H1 (cell line): ENCODE results near the gene TPSG1. TPM values are rescaled to one million over a fixed set of nuclear protein-coding genes. Genes with fewer than 3 reads are reported as not detected.

Experiments
- ASH2L ChIP-seq: fragments of 200-600, 300-600 bp; sonication (generic); IDR thresholded peaks from one replicate; pipeline ENCODE4 v1.7.1; 2017; ENCODE audit warnings: low read length
- CREB1 ChIP-seq: IDR thresholded peaks from 2 replicates; pipeline ENCODE4 v1.6.1; 2012; ENCODE audit warnings: inconsistent platforms
- JUN ChIP-seq: IDR thresholded peaks from 2 replicates; pipeline ENCODE4 v1.6.1; 2011; ENCODE audit warnings: low read depth, mild to moderate bottlenecking, improper control_type of control experiment, low read length
- KDM4A ChIP-seq: IDR thresholded peaks from one replicate; pipeline ENCODE4 v1.7.1; 2012; ENCODE audit warnings: low read depth, mild to moderate bottlenecking, moderate library complexity, low read length, inconsistent platforms; ENCODE audit not compliant: severe bottlenecking
- MAFK ChIP-seq: IDR thresholded peaks from 2 replicates; pipeline ENCODE4 v1.6.1; 2012; ENCODE audit warnings: low read depth, mild to moderate bottlenecking, improper control_type of control experiment, low read length
- MAX ChIP-seq: IDR thresholded peaks from 2 replicates; pipeline ENCODE4 v1.6.1; 2012; ENCODE audit warnings: inconsistent platforms
- NANOG ChIP-seq: IDR thresholded peaks from 2 replicates; pipeline ENCODE4 v1.6.1; 2011; ENCODE audit warnings: low read length, low read depth, mild to moderate bottlenecking, inconsistent platforms; ENCODE audit not compliant: insufficient read depth, poor library complexity, severe bottlenecking
- RXRA ChIP-seq: IDR thresholded peaks from 2 replicates; pipeline ENCODE4 v1.6.1; 2011; ENCODE audit warnings: low read depth, mild to moderate bottlenecking, low read length, moderate library complexity; ENCODE audit not compliant: insufficient read depth
- SP1 ChIP-seq: IDR thresholded peaks from 2 replicates; pipeline ENCODE4 v1.6.1; 2011; ENCODE audit warnings: low read depth, low read length
- TBP ChIP-seq: IDR thresholded peaks from 2 replicates; pipeline ENCODE4 v1.6.1; 2011; ENCODE audit warnings: low read depth, low read length, improper control_type of control experiment
- TEAD4 ChIP-seq: IDR thresholded peaks from 2 replicates; pipeline ENCODE4 v1.6.1; 2012; ENCODE audit warnings: low read depth, low read length, inconsistent platforms, mixed read lengths
- polyA plus RNA-seq, 7 experiments: library from polyadenylated mRNA; depleted of rRNA in 3 of 7; stranded (reverse) in 5 of 7; unstranded in 2 of 7; fragments of >200 nt in 5 of 7; fragments of 200-250 nt in 2 of 7; gene quantifications; 1 replicate in 5 of 7; 2 replicates in 1 of 7; 4 replicates in 1 of 7; pipeline versions ENCODE4 v1.2.1 to v1.2.3, GENCODE V29; 2011 to 2013; ENCODE audit warnings: missing spikeins in 2 of 7, mixed read lengths in 2 of 7
- total RNA-seq: library from RNA; stranded (reverse); fragmentation: NEBNext Ultra II Directional; extraction: Animal tissue kit (Norgen Biotek cat#: 25700); gene quantifications from 2 replicates; pipeline ENCODE4 v1.2.1, GENCODE V29; 2021
- TF ChIP-seq, protein P1 (sequence below): fragments of 300-600 bp; sonication (generic); IDR thresholded peaks from 2 replicates; pipeline ENCODE4 v1.7.1; 2012; ENCODE audit warnings: low read length, moderate library complexity, mild to moderate bottlenecking, inconsistent platforms; ENCODE audit not compliant: insufficient replicate concordance

TPSG1 gene
- total and polyA plus RNA-seq, 2 of the 8 experiments (the other 6 are each of a cell fraction or from before 2014, with no cell fraction given), result not detected

- TF ChIP-seq, protein P1, sequence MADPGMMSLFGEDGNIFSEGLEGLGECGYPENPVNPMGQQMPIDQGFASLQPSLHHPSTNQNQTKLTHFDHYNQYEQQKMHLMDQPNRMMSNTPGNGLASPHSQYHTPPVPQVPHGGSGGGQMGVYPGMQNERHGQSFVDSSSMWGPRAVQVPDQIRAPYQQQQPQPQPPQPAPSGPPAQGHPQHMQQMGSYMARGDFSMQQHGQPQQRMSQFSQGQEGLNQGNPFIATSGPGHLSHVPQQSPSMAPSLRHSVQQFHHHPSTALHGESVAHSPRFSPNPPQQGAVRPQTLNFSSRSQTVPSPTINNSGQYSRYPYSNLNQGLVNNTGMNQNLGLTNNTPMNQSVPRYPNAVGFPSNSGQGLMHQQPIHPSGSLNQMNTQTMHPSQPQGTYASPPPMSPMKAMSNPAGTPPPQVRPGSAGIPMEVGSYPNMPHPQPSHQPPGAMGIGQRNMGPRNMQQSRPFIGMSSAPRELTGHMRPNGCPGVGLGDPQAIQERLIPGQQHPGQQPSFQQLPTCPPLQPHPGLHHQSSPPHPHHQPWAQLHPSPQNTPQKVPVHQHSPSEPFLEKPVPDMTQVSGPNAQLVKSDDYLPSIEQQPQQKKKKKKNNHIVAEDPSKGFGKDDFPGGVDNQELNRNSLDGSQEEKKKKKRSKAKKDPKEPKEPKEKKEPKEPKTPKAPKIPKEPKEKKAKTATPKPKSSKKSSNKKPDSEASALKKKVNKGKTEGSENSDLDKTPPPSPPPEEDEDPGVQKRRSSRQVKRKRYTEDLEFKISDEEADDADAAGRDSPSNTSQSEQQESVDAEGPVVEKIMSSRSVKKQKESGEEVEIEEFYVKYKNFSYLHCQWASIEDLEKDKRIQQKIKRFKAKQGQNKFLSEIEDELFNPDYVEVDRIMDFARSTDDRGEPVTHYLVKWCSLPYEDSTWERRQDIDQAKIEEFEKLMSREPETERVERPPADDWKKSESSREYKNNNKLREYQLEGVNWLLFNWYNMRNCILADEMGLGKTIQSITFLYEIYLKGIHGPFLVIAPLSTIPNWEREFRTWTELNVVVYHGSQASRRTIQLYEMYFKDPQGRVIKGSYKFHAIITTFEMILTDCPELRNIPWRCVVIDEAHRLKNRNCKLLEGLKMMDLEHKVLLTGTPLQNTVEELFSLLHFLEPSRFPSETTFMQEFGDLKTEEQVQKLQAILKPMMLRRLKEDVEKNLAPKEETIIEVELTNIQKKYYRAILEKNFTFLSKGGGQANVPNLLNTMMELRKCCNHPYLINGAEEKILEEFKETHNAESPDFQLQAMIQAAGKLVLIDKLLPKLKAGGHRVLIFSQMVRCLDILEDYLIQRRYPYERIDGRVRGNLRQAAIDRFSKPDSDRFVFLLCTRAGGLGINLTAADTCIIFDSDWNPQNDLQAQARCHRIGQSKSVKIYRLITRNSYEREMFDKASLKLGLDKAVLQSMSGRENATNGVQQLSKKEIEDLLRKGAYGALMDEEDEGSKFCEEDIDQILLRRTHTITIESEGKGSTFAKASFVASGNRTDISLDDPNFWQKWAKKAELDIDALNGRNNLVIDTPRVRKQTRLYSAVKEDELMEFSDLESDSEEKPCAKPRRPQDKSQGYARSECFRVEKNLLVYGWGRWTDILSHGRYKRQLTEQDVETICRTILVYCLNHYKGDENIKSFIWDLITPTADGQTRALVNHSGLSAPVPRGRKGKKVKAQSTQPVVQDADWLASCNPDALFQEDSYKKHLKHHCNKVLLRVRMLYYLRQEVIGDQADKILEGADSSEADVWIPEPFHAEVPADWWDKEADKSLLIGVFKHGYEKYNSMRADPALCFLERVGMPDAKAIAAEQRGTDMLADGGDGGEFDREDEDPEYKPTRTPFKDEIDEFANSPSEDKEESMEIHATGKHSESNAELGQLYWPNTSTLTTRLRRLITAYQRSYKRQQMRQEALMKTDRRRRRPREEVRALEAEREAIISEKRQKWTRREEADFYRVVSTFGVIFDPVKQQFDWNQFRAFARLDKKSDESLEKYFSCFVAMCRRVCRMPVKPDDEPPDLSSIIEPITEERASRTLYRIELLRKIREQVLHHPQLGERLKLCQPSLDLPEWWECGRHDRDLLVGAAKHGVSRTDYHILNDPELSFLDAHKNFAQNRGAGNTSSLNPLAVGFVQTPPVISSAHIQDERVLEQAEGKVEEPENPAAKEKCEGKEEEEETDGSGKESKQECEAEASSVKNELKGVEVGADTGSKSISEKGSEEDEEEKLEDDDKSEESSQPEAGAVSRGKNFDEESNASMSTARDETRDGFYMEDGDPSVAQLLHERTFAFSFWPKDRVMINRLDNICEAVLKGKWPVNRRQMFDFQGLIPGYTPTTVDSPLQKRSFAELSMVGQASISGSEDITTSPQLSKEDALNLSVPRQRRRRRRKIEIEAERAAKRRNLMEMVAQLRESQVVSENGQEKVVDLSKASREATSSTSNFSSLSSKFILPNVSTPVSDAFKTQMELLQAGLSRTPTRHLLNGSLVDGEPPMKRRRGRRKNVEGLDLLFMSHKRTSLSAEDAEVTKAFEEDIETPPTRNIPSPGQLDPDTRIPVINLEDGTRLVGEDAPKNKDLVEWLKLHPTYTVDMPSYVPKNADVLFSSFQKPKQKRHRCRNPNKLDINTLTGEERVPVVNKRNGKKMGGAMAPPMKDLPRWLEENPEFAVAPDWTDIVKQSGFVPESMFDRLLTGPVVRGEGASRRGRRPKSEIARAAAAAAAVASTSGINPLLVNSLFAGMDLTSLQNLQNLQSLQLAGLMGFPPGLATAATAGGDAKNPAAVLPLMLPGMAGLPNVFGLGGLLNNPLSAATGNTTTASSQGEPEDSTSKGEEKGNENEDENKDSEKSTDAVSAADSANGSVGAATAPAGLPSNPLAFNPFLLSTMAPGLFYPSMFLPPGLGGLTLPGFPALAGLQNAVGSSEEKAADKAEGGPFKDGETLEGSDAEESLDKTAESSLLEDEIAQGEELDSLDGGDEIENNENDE, result no peak
- no peak for TF ChIP-seq CREB1
- no peak for TF ChIP-seq SP1
- no peak for TF ChIP-seq TEAD4
- TF ChIP-seq MAX, result no peak
- TF ChIP-seq NANOG, result no peak
- TF ChIP-seq ASH2L, result no peak
- TF ChIP-seq RXRA, result no peak
- TF ChIP-seq KDM4A, result no peak
- TF ChIP-seq MAFK, result no peak
- no peak for TF ChIP-seq TBP
- TF ChIP-seq JUN, result no peak
These were observed 20.5 kb upstream of the TPSG1 start (continued) for GRCh38 chr16:1245452-1246020.
